HG03039 (cell line): ENCODE data around the gene S100A7.
"Not testable (repeated sequence)": the region's sequence is repeated elsewhere in the genome, so short reads cannot be mapped to it uniquely, and the experiment has no call there.

Experiments
- ATAC-seq: cut with Tn5 transposase; IDR thresholded peaks from one replicate; pipeline ENCODE4 v1.9.1; 2021; ENCODE audit warnings: mild to moderate bottlenecking, moderate library complexity; ENCODE audit not compliant: unreplicated experiment

The S100A7 gene

DNA sequence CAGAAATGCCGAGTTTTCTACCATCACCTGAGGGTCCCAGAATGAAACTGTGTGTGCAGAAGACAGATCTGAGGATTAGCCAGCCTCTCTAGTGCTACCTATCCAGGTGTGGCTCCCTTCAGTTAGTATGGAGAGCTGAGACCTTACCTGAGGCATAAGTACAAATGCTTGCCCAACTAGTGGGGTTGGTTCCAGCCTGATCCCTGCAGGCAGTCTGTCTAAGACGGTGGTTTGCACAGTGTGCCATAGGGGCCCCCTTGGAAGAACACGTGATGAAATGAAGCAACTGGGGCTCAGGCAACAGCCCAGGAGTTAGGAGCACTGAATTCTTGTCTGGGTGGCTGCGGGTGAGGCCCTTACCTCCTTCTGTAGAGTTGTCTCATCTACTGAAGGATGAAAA, 28.5 kb downstream of the S100A7 start:
- ATAC-seq, result no peak

GRCh38 chr1:153431427-153431826, 29.0 kb downstream of the S100A7 start:
- ATAC-seq, result no peak

DNA sequence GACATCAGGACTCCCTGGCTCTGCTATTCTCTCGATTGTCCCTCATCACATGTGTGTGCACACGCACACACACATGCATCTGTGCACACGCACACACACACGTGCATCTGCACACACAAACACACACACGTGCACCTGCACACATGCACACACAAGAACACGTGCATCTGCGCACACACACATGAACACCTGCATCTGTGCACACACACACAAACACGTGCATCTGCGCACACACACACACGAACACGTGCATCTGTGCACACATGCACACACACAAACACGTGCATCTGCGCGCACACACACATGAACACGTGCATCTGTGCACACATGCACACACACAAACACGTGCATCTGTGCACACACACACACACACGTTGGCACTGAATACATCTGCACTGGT, 29.4 kb downstream of the S100A7 start:
- ATAC-seq, result no peak

- no peak for ATAC-seq
Measured at GRCh38 chr1:153430561-153430960, 29.9 kb downstream of the S100A7 start.

- ATAC-seq, result no peak
Measured at GRCh38 chr1:153430166-153430553, 30.3 kb downstream of the S100A7 start.

GRCh38 chr1:153429266-153430165, 30.9 kb downstream of the S100A7 start:
- ATAC-seq, result no peak

- no peak for ATAC-seq
Measured at GRCh38 chr1:153428791-153429190, 31.7 kb downstream of the S100A7 start.

- ATAC-seq, result no peak
Measured at GRCh38 chr1:153428073-153428638, 32.3 kb downstream of the S100A7 start.

DNA sequence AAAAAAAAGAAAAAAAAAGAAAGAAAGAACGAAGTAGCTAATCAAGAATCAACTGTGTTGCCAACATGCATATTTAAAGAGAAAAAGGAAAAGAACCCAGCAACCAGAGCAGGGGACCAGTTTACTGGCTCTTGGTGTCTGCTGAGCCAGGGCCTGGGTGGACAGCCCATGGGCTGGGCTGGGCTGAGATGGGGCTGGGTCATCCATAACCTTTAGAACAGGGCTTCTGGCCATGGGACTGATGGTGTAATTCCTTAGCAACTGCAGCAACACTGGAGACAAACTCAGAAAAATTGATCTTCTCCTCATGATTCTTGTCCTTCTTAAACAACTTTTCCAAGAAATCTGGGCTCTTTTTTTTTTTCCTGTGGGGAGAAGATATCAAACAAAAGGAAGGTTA, 33.6 kb downstream of the S100A7 start:
- ATAC-seq, result no peak

- ATAC-seq, result no peak
Measured at GRCh38 chr1:153422450-153423068, 37.9 kb downstream of the S100A7 start.

- no peak for ATAC-seq
Measured at GRCh38 chr1:153420306-153420705, 40.1 kb downstream of the S100A7 start.

DNA sequence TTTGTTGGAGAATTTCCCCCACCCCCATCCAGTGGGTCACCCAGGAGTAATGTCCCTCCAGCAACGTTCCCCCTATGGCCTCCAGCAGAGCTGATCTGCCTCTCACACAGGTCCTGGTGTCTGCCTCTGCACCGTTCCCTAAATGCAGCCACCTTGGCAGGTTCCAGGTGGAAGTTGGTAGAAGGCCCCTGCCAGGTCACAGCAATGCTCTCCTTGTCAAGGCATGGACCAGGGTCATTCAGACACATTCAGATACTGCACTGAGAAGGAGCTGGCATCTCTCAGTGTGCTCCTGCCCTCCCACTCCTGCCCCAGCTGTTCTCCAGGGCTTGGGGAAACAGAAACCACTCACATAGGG, 41.0 kb downstream of the S100A7 start:
- ATAC-seq, result not testable (repeated sequence)

DNA sequence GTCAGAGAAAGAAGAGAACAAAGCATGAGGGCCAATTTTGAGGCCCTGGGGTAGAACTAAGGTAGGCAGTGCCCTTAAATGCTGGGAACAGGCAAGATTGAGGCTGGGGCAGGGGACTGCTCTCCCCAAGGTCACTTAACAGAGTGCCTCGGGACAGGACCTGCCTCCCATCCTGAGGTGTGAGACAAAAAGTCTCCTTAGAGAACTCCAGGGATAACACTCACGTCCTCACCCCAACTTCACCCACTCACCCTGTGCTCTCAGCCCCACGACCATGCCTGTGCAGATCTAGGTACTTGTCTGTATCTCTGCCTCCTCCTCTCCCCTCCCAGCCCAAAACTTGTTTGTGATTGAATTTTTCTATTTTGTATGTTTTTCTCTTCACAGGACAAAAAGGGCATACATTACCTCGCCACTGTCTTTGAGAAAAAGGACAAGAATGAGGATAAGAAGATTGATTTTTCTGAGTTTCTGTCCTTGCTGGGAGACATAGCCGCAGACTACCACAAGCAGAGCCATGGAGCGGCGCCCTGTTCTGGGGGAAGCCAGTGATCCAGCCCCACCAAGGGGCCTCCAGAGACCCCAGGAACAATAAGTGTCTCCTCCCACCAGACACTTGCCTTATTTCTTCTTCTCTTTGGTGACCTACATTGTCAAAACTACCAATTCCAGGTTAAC, 41.6 kb downstream of the S100A7 start:
- ATAC-seq, result not testable (repeated sequence)

GRCh38 chr1:153417136-153417888, 43.1 kb downstream of the S100A7 start:
- ATAC-seq, result no peak

- ATAC-seq, result no peak
Measured at GRCh38 chr1:153415850-153416570, 44.4 kb downstream of the S100A7 start, which contains the start of gene S100A7A. TSS of gene S100A7A (plus strand) at chr1:153416520. CDS start at chr1:153418083, 1,563 bp downstream.

GRCh38 chr1:153413961-153414360, 46.5 kb downstream of the S100A7 start:
- ATAC-seq, result not testable (repeated sequence)
